Measurements from ENCODE around the gene ZNF184. TPM values are rescaled to one million over a fixed set of nuclear protein-coding genes. Genes with fewer than 3 reads are reported as not detected.

Gene ZNF184
- total RNA-seq, 1 experiment from 2014 or later: 18.8 TPM

GRCh38 chr6:27400877-27401642 is 71.8 kb downstream of the ZNF184 start:
- H3K79me2 ChIP-seq (ENCODE audit: low read length): no peaks in the 10 kb centered on the region
- H3K4me3 ChIP-seq (ENCODE audit: low read length): no peak overlapping the region
- H3K9ac ChIP-seq (ENCODE audit: low read length): no peak overlapping the region
- no peak overlapping the region for H2AFZ ChIP-seq (ENCODE audit: low read length)
- peaks cover 14% of the 10 kb centered on the region for H3K9me3 ChIP-seq (ENCODE audit: low read length)
- DNase-seq: no peak
- H4K20me1 ChIP-seq (ENCODE audit: insufficient read depth, low read depth, low read length): no peaks in the 10 kb centered on the region
- no peaks in the 10 kb centered on the region for H3K9me2 ChIP-seq (replicated peaks; ENCODE audit: insufficient read depth, low read length)
- H3K36me3 ChIP-seq (ENCODE audit: insufficient read depth, low read length): no peaks in the 10 kb centered on the region
- no peaks in the 10 kb centered on the region for H3K4me1 ChIP-seq (ENCODE audit: low read length)
- H3K27ac ChIP-seq (ENCODE audit: low read length): no peak overlapping the region
- no peak overlapping the region for H3K4me2 ChIP-seq (ENCODE audit: low read depth, low read length, poor library complexity, severe bottlenecking)
- H3K27me3 ChIP-seq (ENCODE audit: low read length): no peaks in the 10 kb centered on the region

Small RNA genes lying within 50 kb of the gene (small RNA-seq; reads per million reads assigned to genes)
- gene AL021918.1 (not detected), gene AL021918.2 (not detected), gene MCFD2P1 (not detected)

Other genes starting within 250 kb of the ZNF184 start
- 0.94 TPM in 1 of 2 replicates, not detected in the other for gene PRSS16, start 225.4 kb downstream of the ZNF184 start, total RNA-seq (2014; rRNA removed; shearing (Covaris generic); ENCODE audit: low replicate concordance)
- gene POM121L2, start 160.8 kb downstream of the ZNF184 start, total RNA-seq (2014; rRNA removed; shearing (Covaris generic); ENCODE audit: low replicate concordance): not detected in 2 replicates
- 0.47 and 1.5 TPM in 2 replicates for gene ZNF391, start 84.3 kb downstream of the ZNF184 start, total RNA-seq (2014; rRNA removed; shearing (Covaris generic); ENCODE audit: low replicate concordance)